Measurements from ENCODE around the gene ARHGAP15.

DNA sequence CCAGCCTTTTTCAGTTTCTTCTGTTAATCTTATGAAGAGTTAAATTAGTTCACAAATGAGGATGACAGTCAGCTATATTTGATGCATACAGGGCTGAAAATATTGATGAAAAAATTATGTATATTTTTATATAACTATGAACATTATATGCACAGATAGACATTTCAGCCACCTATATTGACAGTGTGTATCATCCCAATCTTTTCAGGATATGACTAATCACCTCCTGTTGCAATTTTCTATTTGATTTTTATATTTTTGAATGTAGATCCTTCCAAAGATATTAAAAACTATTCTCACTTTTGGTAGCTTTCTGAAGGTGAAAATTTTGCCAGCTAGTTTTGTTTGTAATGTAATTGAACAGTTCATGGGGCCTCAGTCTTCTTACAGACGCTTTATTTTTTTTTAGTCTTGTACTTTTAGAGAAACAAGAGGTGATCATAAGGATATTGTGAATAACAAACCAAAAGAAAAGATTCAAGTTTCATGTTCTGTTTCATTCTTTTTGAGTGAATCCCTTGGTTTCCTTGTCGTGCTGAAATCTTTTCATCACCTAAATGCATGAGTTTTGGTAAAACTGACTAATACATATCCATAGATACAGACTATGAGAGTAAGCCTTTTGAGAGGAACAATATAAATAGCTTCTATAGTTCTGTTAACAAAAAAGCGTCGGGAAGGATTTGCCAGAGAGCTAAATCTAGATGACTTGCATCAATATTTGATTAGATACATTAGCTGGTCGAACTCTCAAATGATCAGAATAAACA lies 123.1 kb downstream of the ARHGAP15 start:
- TF ChIP-seq, protein P1, sequence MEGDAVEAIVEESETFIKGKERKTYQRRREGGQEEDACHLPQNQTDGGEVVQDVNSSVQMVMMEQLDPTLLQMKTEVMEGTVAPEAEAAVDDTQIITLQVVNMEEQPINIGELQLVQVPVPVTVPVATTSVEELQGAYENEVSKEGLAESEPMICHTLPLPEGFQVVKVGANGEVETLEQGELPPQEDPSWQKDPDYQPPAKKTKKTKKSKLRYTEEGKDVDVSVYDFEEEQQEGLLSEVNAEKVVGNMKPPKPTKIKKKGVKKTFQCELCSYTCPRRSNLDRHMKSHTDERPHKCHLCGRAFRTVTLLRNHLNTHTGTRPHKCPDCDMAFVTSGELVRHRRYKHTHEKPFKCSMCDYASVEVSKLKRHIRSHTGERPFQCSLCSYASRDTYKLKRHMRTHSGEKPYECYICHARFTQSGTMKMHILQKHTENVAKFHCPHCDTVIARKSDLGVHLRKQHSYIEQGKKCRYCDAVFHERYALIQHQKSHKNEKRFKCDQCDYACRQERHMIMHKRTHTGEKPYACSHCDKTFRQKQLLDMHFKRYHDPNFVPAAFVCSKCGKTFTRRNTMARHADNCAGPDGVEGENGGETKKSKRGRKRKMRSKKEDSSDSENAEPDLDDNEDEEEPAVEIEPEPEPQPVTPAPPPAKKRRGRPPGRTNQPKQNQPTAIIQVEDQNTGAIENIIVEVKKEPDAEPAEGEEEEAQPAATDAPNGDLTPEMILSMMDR (IDR thresholded peaks at IDR 0.05; ENCODE audit: low read length) = no peak
- no peak for TF ChIP-seq EZH2 (IDR thresholded peaks at IDR 0.05; ENCODE audit: borderline replicate concordance, low read length)
